ENCODE results near the gene ADARB1.

ADARB1 gene

DNA sequence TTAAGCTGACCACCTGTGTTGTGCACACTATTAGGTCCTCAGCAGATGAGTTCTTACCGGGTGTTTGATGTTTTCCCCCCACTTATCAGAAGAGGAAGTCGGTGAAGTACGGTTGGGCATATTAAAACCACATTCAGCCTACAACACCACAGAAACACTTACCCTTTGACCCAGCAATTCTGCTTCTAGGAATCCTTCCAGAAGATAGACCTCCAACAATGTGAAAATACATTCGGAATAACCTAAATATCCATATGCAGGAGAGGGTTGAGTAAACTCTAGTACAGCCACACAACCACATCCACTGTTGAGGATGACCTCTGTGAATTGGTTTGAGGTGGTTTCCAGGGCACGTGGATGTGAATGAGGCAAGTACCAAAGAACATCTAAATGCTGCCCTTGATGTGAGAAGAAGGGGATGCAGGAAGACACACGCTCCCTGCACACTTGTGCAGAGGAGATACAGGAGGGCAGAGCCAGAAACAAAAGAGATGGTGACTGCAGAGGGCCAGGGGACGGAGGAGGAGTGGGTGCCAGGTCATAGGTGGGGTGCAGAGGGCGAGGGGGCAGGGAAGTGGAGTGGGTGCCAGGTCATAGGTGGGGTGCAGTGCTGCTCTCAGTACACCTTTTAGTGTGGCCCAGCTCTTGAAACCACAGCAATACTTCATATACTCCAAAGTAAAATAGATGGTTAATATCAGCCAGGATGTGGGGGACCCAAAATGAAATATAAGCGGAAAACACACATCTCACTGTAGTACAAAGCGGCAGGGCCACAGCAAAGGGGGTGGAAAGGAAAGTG is 12.8 kb downstream of the ADARB1 start:
- no peak overlapping the region for H3K27ac ChIP-seq

GRCh38 chr21:45088116-45088515 is 13.7 kb downstream of the ADARB1 start:
- no peak overlapping the region for H3K27ac ChIP-seq
- TF ChIP-seq CTCF (conservative IDR thresholded peaks at IDR 0.05), result no peak

More for the DNA sequence above, 12.8 kb downstream of the ADARB1 start:
- TF ChIP-seq CTCF (conservative IDR thresholded peaks at IDR 0.05), result no peak

- no peak overlapping the region for H3K27ac ChIP-seq
- TF ChIP-seq CTCF (conservative IDR thresholded peaks at IDR 0.05), result no peak
These were observed 14.3 kb downstream of the ADARB1 start for GRCh38 chr21:45088729-45089128.

- no peak for TF ChIP-seq CTCF (conservative IDR thresholded peaks at IDR 0.05)
These were observed 15.6 kb downstream of the ADARB1 start for GRCh38 chr21:45089964-45090363.

GRCh38 chr21:45090966-45091365 is 16.6 kb downstream of the ADARB1 start:
- H3K27ac ChIP-seq, result no peak overlapping the region
- no peak for TF ChIP-seq CTCF (conservative IDR thresholded peaks at IDR 0.05)

More at GRCh38 chr21:45089964-45090363, 15.6 kb downstream of the ADARB1 start:
- H3K27ac ChIP-seq, result no peak overlapping the region

DNA sequence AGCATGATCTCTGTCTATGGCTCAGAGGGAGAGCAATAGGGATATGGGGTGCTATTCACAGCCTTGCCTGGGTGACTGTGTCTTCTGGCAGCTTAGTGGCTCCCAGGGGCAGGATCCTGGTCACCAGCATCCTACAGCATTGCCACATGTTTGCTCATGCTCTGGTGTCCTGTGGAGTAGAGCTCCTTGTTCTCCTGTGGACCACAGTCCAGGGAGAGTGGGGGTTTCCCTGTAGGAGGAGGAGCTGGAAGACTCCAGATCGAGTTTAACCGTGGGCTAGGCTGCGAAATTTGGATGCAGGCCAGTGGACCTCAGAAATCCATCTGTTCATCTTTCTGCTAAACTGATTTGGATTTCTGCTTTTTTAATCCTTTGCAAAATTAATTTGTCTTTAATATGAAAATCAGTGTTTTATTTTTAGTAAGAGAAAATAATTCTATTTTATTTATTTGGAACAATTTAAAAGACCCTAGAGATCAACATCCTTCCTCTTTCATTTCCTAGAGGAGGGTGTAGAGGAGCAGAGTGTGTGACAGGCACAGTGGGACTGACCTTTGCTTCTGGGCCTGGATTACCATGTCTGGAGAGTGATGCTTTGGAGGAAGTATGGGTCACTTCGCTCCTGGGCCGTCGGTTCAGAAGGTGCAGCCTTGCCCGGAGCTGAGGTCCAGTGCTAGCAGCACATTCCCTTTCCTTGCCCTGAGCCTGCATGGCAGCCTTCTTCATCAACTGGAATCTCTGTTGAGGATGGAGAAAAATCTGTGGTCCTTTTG is 17.4 kb downstream of the ADARB1 start:
- TF ChIP-seq CTCF (conservative IDR thresholded peaks at IDR 0.05), result no peak
- H3K27ac ChIP-seq, result no peak overlapping the region

DNA sequence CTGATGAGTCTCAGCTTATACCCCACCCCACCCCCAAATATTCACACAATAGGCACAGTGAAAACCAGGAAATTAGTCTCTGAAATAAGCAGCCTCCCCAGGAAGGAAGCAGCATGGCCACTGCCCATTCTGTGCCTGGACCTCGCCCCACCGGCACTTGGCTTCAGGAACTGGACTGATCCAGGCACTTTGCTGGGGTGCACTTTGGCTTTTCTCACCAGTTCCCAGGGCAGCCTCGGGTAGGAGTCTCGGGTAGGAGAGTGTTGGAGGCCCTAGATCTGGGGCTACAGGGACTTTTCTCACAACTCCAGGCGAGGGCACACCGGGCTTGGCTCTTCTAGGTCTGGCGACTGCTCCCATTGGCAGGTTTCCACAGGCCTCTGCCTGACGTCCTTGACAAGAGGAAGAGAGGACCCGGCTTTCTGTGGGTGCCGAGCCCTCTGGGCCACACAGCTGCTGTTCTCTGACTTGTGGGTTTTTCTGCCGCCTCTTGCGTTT is 18.7 kb downstream of the ADARB1 start:
- peak overlapping the region; percentile 19; the same call in 1 of the 2 replicates for H3K27ac ChIP-seq

More for the DNA sequence above, 18.7 kb downstream of the ADARB1 start:
- TF ChIP-seq CTCF (conservative IDR thresholded peaks at IDR 0.05), result no peak

All from VCaP (cell line).